ENCODE results near the gene SH3YL1.

SH3YL1 gene

GRCh38 chr2:209470-209869 is 54.4 kb downstream of the SH3YL1 start:
- TF ChIP-seq, protein P1, sequence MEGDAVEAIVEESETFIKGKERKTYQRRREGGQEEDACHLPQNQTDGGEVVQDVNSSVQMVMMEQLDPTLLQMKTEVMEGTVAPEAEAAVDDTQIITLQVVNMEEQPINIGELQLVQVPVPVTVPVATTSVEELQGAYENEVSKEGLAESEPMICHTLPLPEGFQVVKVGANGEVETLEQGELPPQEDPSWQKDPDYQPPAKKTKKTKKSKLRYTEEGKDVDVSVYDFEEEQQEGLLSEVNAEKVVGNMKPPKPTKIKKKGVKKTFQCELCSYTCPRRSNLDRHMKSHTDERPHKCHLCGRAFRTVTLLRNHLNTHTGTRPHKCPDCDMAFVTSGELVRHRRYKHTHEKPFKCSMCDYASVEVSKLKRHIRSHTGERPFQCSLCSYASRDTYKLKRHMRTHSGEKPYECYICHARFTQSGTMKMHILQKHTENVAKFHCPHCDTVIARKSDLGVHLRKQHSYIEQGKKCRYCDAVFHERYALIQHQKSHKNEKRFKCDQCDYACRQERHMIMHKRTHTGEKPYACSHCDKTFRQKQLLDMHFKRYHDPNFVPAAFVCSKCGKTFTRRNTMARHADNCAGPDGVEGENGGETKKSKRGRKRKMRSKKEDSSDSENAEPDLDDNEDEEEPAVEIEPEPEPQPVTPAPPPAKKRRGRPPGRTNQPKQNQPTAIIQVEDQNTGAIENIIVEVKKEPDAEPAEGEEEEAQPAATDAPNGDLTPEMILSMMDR (IDR thresholded peaks at IDR 0.05; ENCODE audit: borderline replicate concordance, insufficient read depth, low read depth, low read length): no peak
- no peak overlapping the region for H3K4me3 ChIP-seq (ENCODE audit: low read depth, low read length)

- H3K4me3 ChIP-seq (ENCODE audit: low read depth, low read length): no peak overlapping the region
- TF ChIP-seq, protein P1 (IDR thresholded peaks at IDR 0.05; ENCODE audit: borderline replicate concordance, insufficient read depth, low read depth, low read length): no peak
Observed at GRCh38 chr2:208335-208734, 55.5 kb downstream of the SH3YL1 start.

DNA sequence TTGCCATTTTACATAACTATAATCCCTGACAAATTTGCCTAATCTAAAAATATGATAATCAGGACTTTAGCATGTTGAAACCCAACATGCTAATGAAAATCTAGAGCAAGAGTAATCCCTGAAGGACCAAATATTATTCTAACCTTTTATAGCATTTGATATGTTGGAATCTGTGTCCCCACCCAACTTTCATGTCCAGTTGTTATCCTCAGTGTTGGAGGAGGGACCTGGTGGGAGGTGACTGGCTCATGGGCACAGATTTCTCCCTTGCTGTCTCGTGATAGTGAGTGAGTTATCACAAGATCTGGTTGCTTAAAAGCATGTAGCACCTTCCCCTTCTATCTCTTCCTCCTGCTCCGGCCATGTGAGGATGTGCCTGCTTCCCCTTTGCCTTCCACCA is 59.8 kb downstream of the SH3YL1 start:
- TF ChIP-seq, protein P1 (IDR thresholded peaks at IDR 0.05; ENCODE audit: borderline replicate concordance, insufficient read depth, low read depth, low read length): no peak
- H3K4me3 ChIP-seq (ENCODE audit: low read depth, low read length): no peak overlapping the region

GRCh38 chr2:203401-203800 is 60.4 kb downstream of the SH3YL1 start:
- TF ChIP-seq, protein P1 (IDR thresholded peaks at IDR 0.05; ENCODE audit: borderline replicate concordance, insufficient read depth, low read depth, low read length): no peak
- no peak overlapping the region for H3K4me3 ChIP-seq (ENCODE audit: low read depth, low read length)

GRCh38 chr2:202945-203344 is 60.9 kb downstream of the SH3YL1 start:
- TF ChIP-seq, protein P1 (IDR thresholded peaks at IDR 0.05; ENCODE audit: borderline replicate concordance, insufficient read depth, low read depth, low read length): no peak

GRCh38 chr2:201648-202433 is 62.0 kb downstream of the SH3YL1 start:
- H3K4me3 ChIP-seq (ENCODE audit: low read depth, low read length): no peak overlapping the region
- TF ChIP-seq, protein P1 (IDR thresholded peaks at IDR 0.05; ENCODE audit: borderline replicate concordance, insufficient read depth, low read depth, low read length): no peak

More at GRCh38 chr2:202945-203344, 60.9 kb downstream of the SH3YL1 start:
- no peak overlapping the region for H3K4me3 ChIP-seq (ENCODE audit: low read depth, low read length)

All from GM12875 (cell line).